ENCODE results near the gene HLA-DQA1. TPM values are rescaled to one million over a fixed set of nuclear protein-coding genes. Genes with fewer than 3 reads are reported as not detected.
A peak's percentile ranks its signal among the peaks of the same experiment; 100 is the strongest.
"Not testable (repeated sequence)": the region's sequence is repeated elsewhere in the genome, so short reads cannot be mapped to it uniquely, and the experiment has no call there.

The HLA-DQA1 gene
- total RNA-seq, 2 experiments from 2014 or later: 0.79 to 32.3 TPM

DNA sequence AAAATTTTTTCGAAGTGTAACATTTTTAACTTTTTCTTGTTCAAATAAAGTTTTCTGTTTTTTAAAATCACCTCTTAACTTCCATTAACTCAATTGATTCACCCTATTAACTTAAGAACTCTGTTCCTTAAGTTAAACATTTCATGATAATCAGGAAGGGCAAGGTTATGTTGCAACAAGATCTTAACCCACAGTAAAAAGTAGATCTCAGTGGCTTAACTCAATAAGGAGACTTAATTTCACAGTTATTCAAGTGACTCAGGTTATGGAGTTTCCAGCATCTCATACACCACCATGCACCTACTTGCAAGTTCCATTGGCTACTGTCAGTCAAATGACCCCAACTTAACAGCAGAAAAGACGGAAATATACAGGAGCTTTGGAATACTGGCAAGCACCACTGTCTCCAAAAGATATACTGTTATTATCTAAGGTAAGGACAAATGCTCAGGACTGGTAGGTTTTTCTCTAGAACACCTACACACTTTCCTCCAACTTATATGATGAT, 18.1 kb downstream of the HLA-DQA1 start:
- Histone ChIP-seq H3K27ac (ENCODE audit: low read depth, low read length, poor library complexity, severe bottlenecking) (no peak overlapping the region), H3K4me2 (ENCODE audit: low read length) (no peak overlapping the region; the same call in 1 of the 2 replicates), H3K4me3 (ENCODE audit: low read depth, low read length, poor library complexity, severe bottlenecking) (no peak overlapping the region), H3K36me3 (ENCODE audit: insufficient read depth, low read length) (no peaks in the 10 kb centered on the region), H3K79me2 (ENCODE audit: insufficient read depth, low read depth, low read length) (no peaks in the 10 kb centered on the region), H3K4me1 (ENCODE audit: insufficient read depth, low read length, poor library complexity, severe bottlenecking) (peaks cover 25% of the 10 kb centered on the region), H3K9me2 (ENCODE audit: insufficient read depth, low read length) (no peaks in the 10 kb centered on the region), H2AFZ (ENCODE audit: low read length) (no peak overlapping the region), H3K9me3 (ENCODE audit: low read length) (no peaks in the 10 kb centered on the region), H4K20me1 (ENCODE audit: insufficient read depth, low read length) (no peaks in the 10 kb centered on the region)
- ChIA-PET POLR2A (interaction anchor here (0.7 kb wide), 1 partner anchor 45 kb away, joined by 3 read pairs; no protein-coding TSS in a partner anchor), CTCF (ENCODE audit: unreplicated experiment) (no interaction called here)
- no peak for DNase-seq (ENCODE audit: low spot score)
- no TSS peak for BruUV-seq (replicated peaks)
- intact Hi-C loops (cut with micrococcal nuclease; ENCODE audit: unreplicated experiment): no loop called here
- TF ChIP-seq, protein P1, sequence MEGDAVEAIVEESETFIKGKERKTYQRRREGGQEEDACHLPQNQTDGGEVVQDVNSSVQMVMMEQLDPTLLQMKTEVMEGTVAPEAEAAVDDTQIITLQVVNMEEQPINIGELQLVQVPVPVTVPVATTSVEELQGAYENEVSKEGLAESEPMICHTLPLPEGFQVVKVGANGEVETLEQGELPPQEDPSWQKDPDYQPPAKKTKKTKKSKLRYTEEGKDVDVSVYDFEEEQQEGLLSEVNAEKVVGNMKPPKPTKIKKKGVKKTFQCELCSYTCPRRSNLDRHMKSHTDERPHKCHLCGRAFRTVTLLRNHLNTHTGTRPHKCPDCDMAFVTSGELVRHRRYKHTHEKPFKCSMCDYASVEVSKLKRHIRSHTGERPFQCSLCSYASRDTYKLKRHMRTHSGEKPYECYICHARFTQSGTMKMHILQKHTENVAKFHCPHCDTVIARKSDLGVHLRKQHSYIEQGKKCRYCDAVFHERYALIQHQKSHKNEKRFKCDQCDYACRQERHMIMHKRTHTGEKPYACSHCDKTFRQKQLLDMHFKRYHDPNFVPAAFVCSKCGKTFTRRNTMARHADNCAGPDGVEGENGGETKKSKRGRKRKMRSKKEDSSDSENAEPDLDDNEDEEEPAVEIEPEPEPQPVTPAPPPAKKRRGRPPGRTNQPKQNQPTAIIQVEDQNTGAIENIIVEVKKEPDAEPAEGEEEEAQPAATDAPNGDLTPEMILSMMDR (conservative IDR thresholded peaks at IDR 0.05; ENCODE audit: low read length): no peak
- TF ChIP-seq EZH2phosphoT487 (IDR thresholded peaks at IDR 0.05; ENCODE audit: borderline replicate concordance, low read depth, low read length): no peak

DNA sequence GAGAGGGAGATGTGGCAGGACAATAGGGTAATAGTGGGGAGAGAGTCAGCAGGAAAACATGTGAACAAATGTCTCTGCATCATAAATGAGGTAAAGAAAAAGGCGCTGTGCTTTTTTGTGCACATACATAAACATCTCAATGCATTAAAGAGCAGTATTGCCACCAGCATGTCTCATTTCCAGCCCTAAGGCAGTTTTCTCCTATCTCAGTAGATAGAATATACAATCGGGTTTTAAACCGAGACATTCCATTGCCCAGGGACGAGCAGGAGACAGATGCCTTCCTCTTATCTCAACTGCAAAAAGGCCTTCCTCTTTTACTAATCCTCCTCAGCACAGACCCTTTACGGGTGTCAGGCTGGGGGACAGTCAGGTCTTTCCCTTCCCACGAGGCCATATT, 20.1 kb downstream of the HLA-DQA1 start:
- H4K20me1 ChIP-seq (ENCODE audit: insufficient read depth, low read length); BruUV-seq (replicated peaks); H3K4me2 ChIP-seq (ENCODE audit: low read length); POLR2A ChIA-PET; H3K79me2 ChIP-seq (ENCODE audit: insufficient read depth, low read depth, low read length); H3K9me2 ChIP-seq (ENCODE audit: insufficient read depth, low read length); H2AFZ ChIP-seq (ENCODE audit: low read length); H3K4me3 ChIP-seq (ENCODE audit: low read depth, low read length, poor library complexity, severe bottlenecking); intact Hi-C loops (cut with micrococcal nuclease; ENCODE audit: unreplicated experiment); H3K9me3 ChIP-seq (ENCODE audit: low read length); DNase-seq (ENCODE audit: low spot score); CTCF ChIA-PET (ENCODE audit: unreplicated experiment); H3K27ac ChIP-seq (ENCODE audit: low read depth, low read length, poor library complexity, severe bottlenecking); H3K36me3 ChIP-seq (ENCODE audit: insufficient read depth, low read length): not testable (repeated sequence)
- peaks cover 36% of the 10 kb centered on the region for H3K4me1 ChIP-seq (ENCODE audit: insufficient read depth, low read length, poor library complexity, severe bottlenecking)

DNA sequence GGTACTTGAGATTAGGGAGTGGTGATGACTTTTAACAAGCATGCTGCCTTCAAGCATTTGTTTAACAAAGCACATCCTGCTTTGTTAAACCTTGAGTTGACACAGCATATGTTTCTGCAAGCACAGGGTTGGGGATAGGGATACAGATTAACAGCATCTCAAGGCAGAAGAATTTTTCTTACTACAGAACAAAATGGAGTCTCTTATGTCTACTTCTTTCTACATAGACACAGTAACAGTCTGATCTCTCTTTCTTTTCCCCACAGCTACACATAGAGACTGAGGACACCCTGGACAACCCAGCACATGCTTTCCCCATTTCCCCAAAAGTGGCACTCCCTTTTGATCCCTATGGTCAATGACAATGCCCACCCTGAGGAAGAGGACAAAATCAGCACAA, 20.6 kb downstream of the HLA-DQA1 start:
- H3K79me2 ChIP-seq (ENCODE audit: insufficient read depth, low read depth, low read length); CTCF ChIA-PET (ENCODE audit: unreplicated experiment); DNase-seq (ENCODE audit: low spot score); H3K27ac ChIP-seq (ENCODE audit: low read depth, low read length, poor library complexity, severe bottlenecking); intact Hi-C loops (cut with micrococcal nuclease; ENCODE audit: unreplicated experiment); H2AFZ ChIP-seq (ENCODE audit: low read length); H3K36me3 ChIP-seq (ENCODE audit: insufficient read depth, low read length); POLR2A ChIA-PET; H4K20me1 ChIP-seq (ENCODE audit: insufficient read depth, low read length); H3K9me3 ChIP-seq (ENCODE audit: low read length); H3K9me2 ChIP-seq (ENCODE audit: insufficient read depth, low read length); H3K4me3 ChIP-seq (ENCODE audit: low read depth, low read length, poor library complexity, severe bottlenecking); BruUV-seq (replicated peaks): not testable (repeated sequence)
- peaks cover 36% of the 10 kb centered on the region for H3K4me1 ChIP-seq (ENCODE audit: insufficient read depth, low read length, poor library complexity, severe bottlenecking)
- H3K4me2 ChIP-seq (ENCODE audit: low read length): peak overlapping the region; percentile 73; the same call in 1 of the 2 replicates

All from OCI-LY7 (cell line).